GM23248 (cell line): ENCODE results near the gene GPR162.

ENCODE experiments used
- EZH2 ChIP-seq: fragments of 200-600 bp; sonication (generic); IDR thresholded peaks from 2 replicates; pipeline ENCODE4 v1.6.1; 2018; ENCODE audit warnings: antibody characterized with exemption, mild to moderate bottlenecking; ENCODE audit not compliant: insufficient read depth, poor library complexity, severe bottlenecking
- EZH2phosphoT487 ChIP-seq: fragments of 200-600 bp; sonication (generic); IDR thresholded peaks from 2 replicates; pipeline ENCODE4 v1.6.1; 2018; ENCODE audit warnings: antibody characterized with exemption, moderate library complexity, mild to moderate bottlenecking, low read depth; ENCODE audit not compliant: insufficient read depth

DNA sequence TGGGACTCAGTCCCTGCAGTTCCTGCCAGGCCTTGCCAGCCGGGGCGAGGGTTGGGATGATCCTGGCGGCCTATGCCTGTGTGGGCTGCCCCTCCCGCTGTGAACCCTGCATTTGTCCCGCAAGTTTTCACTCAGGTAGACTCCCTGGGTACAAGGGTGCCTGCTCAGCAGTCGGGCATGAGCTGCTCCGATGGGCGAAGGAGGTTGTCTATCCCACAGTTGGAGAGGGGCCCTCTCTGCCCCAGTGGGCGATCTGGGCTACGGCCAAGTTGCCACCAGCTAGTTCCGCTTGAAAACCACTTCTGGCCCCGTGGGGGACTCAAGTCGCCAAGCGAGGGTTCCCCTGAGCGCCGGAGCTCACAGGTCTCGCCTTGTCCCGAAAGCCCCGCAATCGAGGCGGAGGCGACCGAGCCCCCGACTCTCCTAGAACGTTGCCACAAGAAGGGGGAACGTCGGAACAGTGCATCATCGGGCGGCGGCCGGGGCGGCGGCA, 45.3 kb downstream of the GPR162 start:
- TF ChIP-seq EZH2 (no peak), EZH2phosphoT487 (no peak)
